RCC 7860 (cell line): Measurements from ENCODE around the gene PNMA6F.
"Not testable (repeated sequence)": the region's sequence is repeated elsewhere in the genome, so short reads cannot be mapped to it uniquely, and the experiment has no call there.

Experiments used
- DNase-seq: peaks from one replicate; pipeline ENCODE4 v3.0.0-alpha.2; 2015; ENCODE audit warnings: low spot score
- FAIRE-seq: peaks from 2 replicates; lab custom pipeline; 2012; peaks lifted over from hg19 to GRCh38; lab: Jason Lieb, UNC

Gene PNMA6F

GRCh38 chrX:153303276-153304262, 18.0 kb downstream of the PNMA6F start:
- no peak for FAIRE-seq

DNA sequence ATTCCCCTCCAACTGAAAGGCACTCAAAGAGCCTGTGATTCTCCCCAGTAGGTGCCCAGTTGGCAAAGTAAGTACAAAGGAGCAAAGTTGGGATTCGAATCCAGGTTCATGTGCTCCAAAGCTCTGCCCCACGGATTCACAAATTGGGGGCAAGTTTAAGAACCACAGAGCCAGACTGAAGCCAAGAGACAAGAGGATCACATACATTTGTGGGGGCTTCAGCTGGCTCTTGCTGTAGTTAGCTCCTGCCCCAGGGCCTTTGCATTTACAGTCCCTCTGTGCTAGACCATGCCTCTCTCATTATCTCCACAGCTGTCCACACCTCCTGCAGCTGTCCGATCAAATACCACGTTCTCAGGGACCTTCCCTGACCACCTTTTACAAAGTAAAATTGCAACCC, 18.8 kb downstream of the PNMA6F start:
- DNase-seq = no peak
- no peak for FAIRE-seq

More at GRCh38 chrX:153303276-153304262, 18.0 kb downstream of the PNMA6F start:
- DNase-seq = no peak

DNA sequence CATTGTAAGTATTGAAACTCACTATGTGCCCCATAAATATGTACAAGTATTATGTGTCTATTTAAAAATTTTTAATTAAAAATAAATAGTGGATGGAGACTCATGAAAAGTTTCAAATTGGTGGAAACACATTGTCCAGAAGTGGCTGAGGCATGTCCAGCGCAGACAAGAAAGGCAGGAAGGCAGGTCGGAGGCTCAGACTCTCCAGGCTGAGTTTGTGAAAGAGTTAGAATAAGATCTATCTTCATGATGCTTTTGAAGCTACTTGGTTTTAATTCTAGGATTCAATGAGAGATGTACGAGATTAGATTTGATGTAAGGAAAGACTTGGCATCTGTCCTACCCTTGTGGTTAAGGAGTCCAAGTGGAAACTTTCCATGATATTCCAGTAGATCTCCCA, 19.8 kb downstream of the PNMA6F start:
- DNase-seq = no peak
- FAIRE-seq = no peak

DNA sequence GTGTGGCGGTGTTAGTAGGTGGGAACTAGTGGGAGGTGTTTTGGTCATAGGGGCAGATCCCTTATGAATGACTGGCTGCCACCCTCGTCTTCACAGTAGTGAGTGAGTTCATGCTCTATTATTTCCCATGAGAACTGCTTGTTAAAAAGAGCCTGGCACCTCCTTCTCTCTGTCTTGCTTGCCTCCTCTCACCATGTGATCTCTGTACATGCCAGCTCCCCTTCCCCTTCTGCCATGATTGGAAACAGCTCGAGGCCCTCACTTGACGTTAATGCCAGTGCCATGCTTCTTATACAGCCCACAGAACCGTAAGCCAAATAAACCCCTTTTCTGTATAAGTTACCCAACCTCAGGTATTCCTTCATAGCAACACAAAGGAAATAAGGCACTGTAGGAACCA, 21.7 kb downstream of the PNMA6F start:
- no peak for DNase-seq

DNA sequence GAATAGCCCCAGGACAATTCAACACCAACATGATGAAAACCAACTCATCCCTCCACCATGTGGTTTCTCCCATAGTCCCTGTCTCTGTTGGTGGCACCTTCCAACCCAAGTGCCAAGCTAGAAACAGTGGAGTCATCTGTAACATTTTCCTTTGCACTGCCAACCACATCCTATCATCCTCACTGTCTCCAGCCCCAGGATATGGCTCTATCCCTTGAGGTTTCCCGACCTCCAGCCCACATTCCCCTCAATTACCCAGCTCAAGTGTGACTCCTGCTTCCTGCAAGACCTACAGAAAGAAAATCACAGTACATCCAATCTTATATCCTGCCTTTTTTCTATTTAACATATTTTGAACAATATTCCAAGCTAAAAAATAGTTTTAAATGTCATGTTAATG, 24.2 kb downstream of the PNMA6F start:
- FAIRE-seq = no peak
- no peak for DNase-seq

More for the DNA sequence above, 21.7 kb downstream of the PNMA6F start:
- FAIRE-seq = no peak

GRCh38 chrX:153293485-153294071, 28.0 kb downstream of the PNMA6F start:
- DNase-seq, FAIRE-seq: not testable (repeated sequence)

- not testable (repeated sequence) for DNase-seq, FAIRE-seq
Measured at GRCh38 chrX:153288807-153289206, 32.8 kb downstream of the PNMA6F start.

GRCh38 chrX:153285678-153286077, 35.9 kb downstream of the PNMA6F start:
- FAIRE-seq, DNase-seq: not testable (repeated sequence)

DNA sequence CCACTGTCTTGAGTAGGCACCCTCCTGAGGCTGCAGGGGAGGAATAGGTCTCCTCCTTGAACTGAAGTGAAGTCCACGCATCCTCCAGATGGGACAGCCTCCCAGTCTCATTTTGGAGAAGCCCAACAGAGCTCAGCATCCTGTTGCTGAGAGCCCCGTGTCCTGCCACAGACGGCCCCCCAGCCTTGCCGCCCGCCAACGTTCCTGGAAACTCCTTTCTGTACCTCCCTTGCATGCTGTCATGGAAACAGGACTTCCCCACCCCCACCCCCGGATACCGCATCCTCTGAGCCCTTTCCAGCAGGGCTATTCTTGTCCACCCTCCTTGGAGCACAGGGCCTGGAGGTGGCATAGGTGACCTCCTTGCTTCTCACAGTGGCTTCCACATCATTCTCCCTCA, 37.6 kb downstream of the PNMA6F start:
- DNase-seq, FAIRE-seq: not testable (repeated sequence)

- not testable (repeated sequence) for FAIRE-seq
Measured at GRCh38 chrX:153281784-153282183, 39.8 kb downstream of the PNMA6F start.

DNA sequence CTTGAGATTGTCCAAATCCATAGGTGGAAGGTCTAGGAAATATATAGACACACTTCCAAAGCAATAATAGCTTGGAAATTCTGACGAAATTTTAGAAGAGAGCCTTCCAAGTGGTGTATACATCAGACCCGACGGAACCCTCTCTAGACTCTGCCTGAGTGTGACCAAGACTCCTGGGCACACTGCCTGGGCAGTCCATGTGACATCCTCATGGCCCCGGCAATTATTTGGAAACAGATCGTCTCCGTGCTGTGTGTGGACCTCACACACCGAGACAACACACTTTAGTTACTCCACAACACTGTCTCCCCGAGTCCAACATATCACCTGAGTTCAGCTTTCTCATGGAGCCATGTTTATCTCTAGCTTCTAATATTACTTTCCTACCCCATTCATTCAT, 42.3 kb downstream of the PNMA6F start:
- DNase-seq, FAIRE-seq: not testable (repeated sequence)

More at GRCh38 chrX:153281784-153282183, 39.8 kb downstream of the PNMA6F start:
- DNase-seq = not testable (repeated sequence)

DNA sequence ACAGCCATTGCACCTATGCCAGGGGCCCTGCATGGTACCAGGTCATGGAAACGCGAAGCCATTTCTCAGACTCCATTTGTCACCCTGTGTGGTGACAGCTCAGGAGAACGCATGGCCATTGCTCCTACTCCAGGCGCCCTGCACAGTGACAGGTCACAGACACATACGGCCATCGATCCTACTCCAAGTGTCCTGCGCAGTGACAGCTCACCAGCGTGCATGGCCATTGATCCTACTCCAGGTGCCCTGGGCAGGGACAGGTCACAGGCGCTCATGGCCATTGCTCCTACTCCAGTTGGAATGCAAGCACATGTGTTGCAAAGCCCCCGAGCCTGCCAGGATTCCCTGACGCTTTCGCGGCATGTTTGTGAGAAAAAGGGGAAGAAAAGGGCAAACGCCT, 45.5 kb downstream of the PNMA6F start:
- DNase-seq, FAIRE-seq: not testable (repeated sequence)

DNA sequence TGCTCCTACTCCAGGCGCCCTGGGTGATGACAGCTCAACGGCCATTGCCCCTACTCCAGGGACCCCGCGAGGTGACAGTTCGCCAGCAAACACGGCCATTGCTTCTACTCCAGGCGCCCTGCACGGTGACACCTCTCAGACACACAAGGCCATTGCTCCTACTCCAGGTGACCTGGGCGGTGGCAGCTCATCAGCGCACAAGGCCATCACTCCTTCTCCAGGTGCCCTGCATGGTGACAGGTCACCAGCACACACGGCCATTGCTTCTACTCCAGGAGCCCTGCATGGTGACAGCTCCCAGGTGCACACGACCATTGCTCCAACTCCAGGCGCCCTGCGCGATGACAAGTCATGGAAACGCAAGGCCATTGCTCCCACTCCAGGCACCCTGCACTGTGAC, 46.1 kb downstream of the PNMA6F start:
- not testable (repeated sequence) for FAIRE-seq, DNase-seq

GRCh38 chrX:153272584-153272983, 49.0 kb downstream of the PNMA6F start:
- FAIRE-seq, DNase-seq: not testable (repeated sequence)

DNA sequence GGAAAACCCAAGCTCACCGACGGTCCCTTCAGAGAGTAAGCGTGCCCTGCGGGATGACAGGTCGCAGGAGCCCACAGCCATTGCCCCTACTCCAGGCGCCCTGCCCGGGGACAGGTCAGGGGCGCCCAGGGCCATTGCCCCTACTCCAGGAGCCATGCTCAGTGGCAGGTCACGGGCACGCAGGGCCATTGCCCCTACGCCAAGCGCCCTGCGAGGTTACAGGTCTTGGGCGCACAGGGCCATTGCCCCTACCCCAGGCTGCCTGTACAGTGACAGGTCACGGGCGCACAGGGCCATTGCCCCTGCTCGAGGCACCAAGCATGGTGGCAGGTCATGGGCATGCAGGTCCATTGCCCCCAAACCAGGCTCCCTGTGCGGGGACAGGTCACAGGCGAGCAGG, 49.5 kb downstream of the PNMA6F start:
- not testable (repeated sequence) for DNase-seq, FAIRE-seq
